Osteoblast (primary cell): ENCODE results near the gene SEL1L2. TPM values are rescaled to one million over a fixed set of nuclear protein-coding genes. Genes with fewer than 3 reads are reported as not detected.

Experiments used
- DNase-seq: peaks from one replicate; pipeline ENCODE4 v3.0.0; 2011; ENCODE audit warnings: low spot score, mixed read lengths; ENCODE audit not compliant: insufficient read length; ENCODE audit errors: missing footprints
- H2AFZ ChIP-seq: 2 replicates; pipeline ENCODE4 v1.6.0; 2011; ENCODE audit warnings: mild to moderate bottlenecking, low read length
- H3K27ac ChIP-seq: 2 replicates; pipeline ENCODE4 v1.5.1; 2011; ENCODE audit warnings: mild to moderate bottlenecking, low read depth, low read length, moderate library complexity
- H3K27me3 ChIP-seq: 2 replicates; pipeline ENCODE4 v1.6.0; 2012; ENCODE audit warnings: mild to moderate bottlenecking, control low read depth, inconsistent platforms, low read length, moderate library complexity; ENCODE audit not compliant: insufficient read depth
- H3K36me3 ChIP-seq: 2 replicates; pipeline ENCODE4 v1.5.1; 2011; ENCODE audit warnings: mild to moderate bottlenecking, low read length, control low read depth, moderate library complexity; ENCODE audit not compliant: insufficient read depth
- H3K4me1 ChIP-seq: 2 replicates; pipeline ENCODE4 v1.5.1; 2011; ENCODE audit warnings: mild to moderate bottlenecking, low read length, control low read depth, moderate library complexity; ENCODE audit not compliant: insufficient read depth
- H3K4me2 ChIP-seq: 2 replicates; pipeline ENCODE4 v1.6.0; 2011; ENCODE audit warnings: mild to moderate bottlenecking, low read length; ENCODE audit not compliant: insufficient read depth
- H3K4me3 ChIP-seq: fragments of 200-600 bp; sonication (generic); 3 replicates; pipeline ENCODE4 v1.5.1; 2012; ENCODE audit warnings: mild to moderate bottlenecking, low read length, inconsistent platforms; ENCODE audit not compliant: insufficient read depth
- H3K79me2 ChIP-seq: 2 replicates; pipeline ENCODE4 v1.6.0; 2012; ENCODE audit warnings: mild to moderate bottlenecking, low read length, control low read depth, inconsistent platforms; ENCODE audit not compliant: insufficient read depth
- H3K9me3 ChIP-seq: 2 replicates; pipeline ENCODE4 v1.5.1; 2011; ENCODE audit warnings: low read depth, low read length, control low read depth
- H4K20me1 ChIP-seq: 2 replicates; pipeline ENCODE4 v1.6.0; 2012; ENCODE audit warnings: mild to moderate bottlenecking, low read length, control low read depth; ENCODE audit not compliant: insufficient read depth
- CTCF ChIP-seq: IDR thresholded peaks from 2 replicates; pipeline ENCODE4 v1.5.1; 2011; ENCODE audit warnings: mild to moderate bottlenecking, low read depth, low read length, moderate library complexity; ENCODE audit errors: extremely low read depth
- total RNA-seq: library from RNA; depleted of rRNA; stranded (reverse); fragments of >200 nt; gene quantifications from 2 replicates; pipeline ENCODE4 v1.2.3, GENCODE V29; 2012

The SEL1L2 gene
- total RNA-seq, 1 donor: not detected

- H3K27me3 ChIP-seq: no peaks in the 10 kb centered on the region
- no peaks in the 10 kb centered on the region for H3K79me2 ChIP-seq
- TF ChIP-seq CTCF: no peak
- no peak overlapping the region for H3K4me3 ChIP-seq
- no peak for DNase-seq
- no peaks in the 10 kb centered on the region for H3K36me3 ChIP-seq
- H2AFZ ChIP-seq: no peak overlapping the region
- H3K9me3 ChIP-seq: no peaks in the 10 kb centered on the region
- H3K4me2 ChIP-seq: no peak overlapping the region
- H4K20me1 ChIP-seq: no peaks in the 10 kb centered on the region
- no peaks in the 10 kb centered on the region for H3K4me1 ChIP-seq
- H3K27ac ChIP-seq: no peak overlapping the region
Observed at GRCh38 chr20:13991311-13991710, 897 bp upstream of the SEL1L2 start.

GRCh38 chr20:13984211-13984610 lies 6.2 kb downstream of the SEL1L2 start:
- Histone ChIP-seq H3K79me2 (no peaks in the 10 kb centered on the region), H3K27me3 (no peaks in the 10 kb centered on the region), H3K9me3 (no peaks in the 10 kb centered on the region), H2AFZ (no peak overlapping the region), H3K36me3 (no peaks in the 10 kb centered on the region), H3K27ac (no peak overlapping the region), H4K20me1 (no peaks in the 10 kb centered on the region), H3K4me1 (no peaks in the 10 kb centered on the region), H3K4me3 (no peak overlapping the region), H3K4me2 (no peak overlapping the region)
- no peak for TF ChIP-seq CTCF
- DNase-seq: no peak

- H3K4me1 ChIP-seq: no peaks in the 10 kb centered on the region
- no peak for DNase-seq
- no peaks in the 10 kb centered on the region for H3K36me3 ChIP-seq
- H3K27me3 ChIP-seq: no peaks in the 10 kb centered on the region
- no peak for TF ChIP-seq CTCF
- H3K27ac ChIP-seq: no peak overlapping the region
- H3K79me2 ChIP-seq: no peaks in the 10 kb centered on the region
- no peak overlapping the region for H3K4me3 ChIP-seq
- H2AFZ ChIP-seq: no peak overlapping the region
- no peak overlapping the region for H3K4me2 ChIP-seq
- no peaks in the 10 kb centered on the region for H4K20me1 ChIP-seq
- no peaks in the 10 kb centered on the region for H3K9me3 ChIP-seq
Observed at GRCh38 chr20:13960525-13960924, 29.9 kb downstream of the SEL1L2 start.

- H3K27me3 ChIP-seq: no peaks in the 10 kb centered on the region
- no peaks in the 10 kb centered on the region for H4K20me1 ChIP-seq
- H3K9me3 ChIP-seq: no peaks in the 10 kb centered on the region
- TF ChIP-seq CTCF: no peak
- H3K79me2 ChIP-seq: no peaks in the 10 kb centered on the region
- no peaks in the 10 kb centered on the region for H3K4me1 ChIP-seq
- no peak overlapping the region for H3K27ac ChIP-seq
- no peaks in the 10 kb centered on the region for H3K36me3 ChIP-seq
- H2AFZ ChIP-seq: no peak overlapping the region
- no peak overlapping the region for H3K4me3 ChIP-seq
- peak; percentile 17 for DNase-seq
- H3K4me2 ChIP-seq: no peak overlapping the region
Observed at GRCh38 chr20:13960119-13960518, 30.3 kb downstream of the SEL1L2 start.
